Measurements from ENCODE around the gene NRXN3. TPM values are rescaled to one million over a fixed set of nuclear protein-coding genes. Genes with fewer than 3 reads are reported as not detected.

Gene NRXN3
- total RNA-seq, 1 experiment from 2014 or later, result not detected

DNA sequence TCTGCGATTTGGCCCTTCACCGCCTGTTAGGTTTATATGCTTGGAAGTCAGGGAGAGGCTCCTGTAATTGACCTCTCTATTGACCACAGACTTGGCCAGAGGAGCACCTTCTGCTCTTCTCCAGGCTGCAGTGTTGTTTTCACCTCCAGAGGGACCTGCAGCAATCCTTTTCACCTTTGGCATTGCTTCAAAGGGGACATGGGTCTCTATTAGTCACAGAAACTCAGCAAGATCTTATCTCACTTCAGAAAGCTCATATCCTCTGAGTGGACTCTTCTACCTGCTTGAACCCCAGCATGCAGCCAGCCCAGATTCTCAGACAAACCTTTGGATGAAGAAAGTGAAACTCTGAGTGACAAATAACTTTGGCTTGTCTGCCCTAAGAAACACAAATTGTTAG, 339.3 kb downstream of the NRXN3 start:
- ATAC-seq (no peak), DNase-seq (ENCODE audit: low read depth, low spot score) (no peak)
- H2AFZ ChIP-seq (ENCODE audit: low read depth, low read length, poor library complexity, severe bottlenecking), result no peak overlapping the region
- H3K27me3 ChIP-seq (ENCODE audit: insufficient read depth, low read length), result no peaks in the 10 kb centered on the region
- intact Hi-C loops (cut with micrococcal nuclease), result no loop called here
- no peak overlapping the region for H3K4me2 ChIP-seq (ENCODE audit: low read length)
- no peak overlapping the region for H3K9ac ChIP-seq (ENCODE audit: low read length)
- H3K9me2 ChIP-seq (ENCODE audit: insufficient read depth), result no peaks in the 10 kb centered on the region
- H3K4me1 ChIP-seq (ENCODE audit: control insufficient read depth in 1 of 2, insufficient read depth in 2 of 2, low read length in 2 of 2), result no peaks in the 10 kb centered on the region
- no TSS peak for BruUV-seq (replicated peaks)
- H3K9me3 ChIP-seq (ENCODE audit: control insufficient read depth in 1 of 2, insufficient read depth in 1 of 2, low read depth in 1 of 2, low read length in 2 of 2), result no peaks in the 10 kb centered on the region
- RAD21 ChIA-PET (ENCODE audit: low non-redundant PET in 1 of 2, low total read pairs in 2 of 2, uncharacterized antibody in 2 of 2, unreplicated experiment in 2 of 2), result no interaction called here
- no peaks in the 10 kb centered on the region for H3K79me2 ChIP-seq (ENCODE audit: insufficient read depth, low read length)
- TF ChIP-seq ZFX (IDR thresholded peaks at IDR 0.05) (no peak), YY1 (IDR thresholded peaks at IDR 0.05; ENCODE audit: extremely low read depth, insufficient replicate concordance, low read depth, low read length) (no peak), RAD21 (IDR thresholded peaks at IDR 0.05; ENCODE audit: low read depth) (no peak), SIN3A (IDR thresholded peaks at IDR 0.05; ENCODE audit: low read depth) (no peak), POLR2A (IDR thresholded peaks at IDR 0.05; ENCODE audit: borderline replicate concordance, extremely low read depth, insufficient read depth, insufficient read length) (no peak), CBX3 (IDR thresholded peaks at IDR 0.05; ENCODE audit: low read depth) (no peak), EZH2 (IDR thresholded peaks at IDR 0.05) (no peak), JUND (IDR thresholded peaks at IDR 0.05) (no peak), TCF7L2 (IDR thresholded peaks at IDR 0.05; ENCODE audit: borderline replicate concordance, extremely low read depth, insufficient read depth, insufficient read length) (no peak), CEBPB (IDR thresholded peaks at IDR 0.05; ENCODE audit: low read depth) (no peak), FOSL1 (IDR thresholded peaks at IDR 0.05; ENCODE audit: low read depth) (no peak), SRF (IDR thresholded peaks at IDR 0.05; ENCODE audit: low read depth) (no peak), ELF1 (IDR thresholded peaks at IDR 0.05; ENCODE audit: borderline replicate concordance, low read depth) (no peak), ZNF274 (IDR thresholded peaks at IDR 0.05; ENCODE audit: low read depth, low read length) (no peak), SP1 (IDR thresholded peaks at IDR 0.05; ENCODE audit: low read depth) (no peak), EGR1 (IDR thresholded peaks at IDR 0.05; ENCODE audit: low read depth) (no peak)
- TF ChIP-seq, protein P1, sequence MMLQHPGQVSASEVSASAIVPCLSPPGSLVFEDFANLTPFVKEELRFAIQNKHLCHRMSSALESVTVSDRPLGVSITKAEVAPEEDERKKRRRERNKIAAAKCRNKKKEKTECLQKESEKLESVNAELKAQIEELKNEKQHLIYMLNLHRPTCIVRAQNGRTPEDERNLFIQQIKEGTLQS (IDR thresholded peaks at IDR 0.05), result no peak
- TF ChIP-seq, protein P2, sequence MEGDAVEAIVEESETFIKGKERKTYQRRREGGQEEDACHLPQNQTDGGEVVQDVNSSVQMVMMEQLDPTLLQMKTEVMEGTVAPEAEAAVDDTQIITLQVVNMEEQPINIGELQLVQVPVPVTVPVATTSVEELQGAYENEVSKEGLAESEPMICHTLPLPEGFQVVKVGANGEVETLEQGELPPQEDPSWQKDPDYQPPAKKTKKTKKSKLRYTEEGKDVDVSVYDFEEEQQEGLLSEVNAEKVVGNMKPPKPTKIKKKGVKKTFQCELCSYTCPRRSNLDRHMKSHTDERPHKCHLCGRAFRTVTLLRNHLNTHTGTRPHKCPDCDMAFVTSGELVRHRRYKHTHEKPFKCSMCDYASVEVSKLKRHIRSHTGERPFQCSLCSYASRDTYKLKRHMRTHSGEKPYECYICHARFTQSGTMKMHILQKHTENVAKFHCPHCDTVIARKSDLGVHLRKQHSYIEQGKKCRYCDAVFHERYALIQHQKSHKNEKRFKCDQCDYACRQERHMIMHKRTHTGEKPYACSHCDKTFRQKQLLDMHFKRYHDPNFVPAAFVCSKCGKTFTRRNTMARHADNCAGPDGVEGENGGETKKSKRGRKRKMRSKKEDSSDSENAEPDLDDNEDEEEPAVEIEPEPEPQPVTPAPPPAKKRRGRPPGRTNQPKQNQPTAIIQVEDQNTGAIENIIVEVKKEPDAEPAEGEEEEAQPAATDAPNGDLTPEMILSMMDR (IDR thresholded peaks at IDR 0.05 in 2 of 3, conservative IDR thresholded peaks at IDR 0.05 in 1 of 3; ENCODE audit: borderline replicate concordance in 1 of 3, insufficient read depth in 1 of 3, low read depth in 2 of 3, low read length in 2 of 3), result no peak
- TF ChIP-seq, protein P3, sequence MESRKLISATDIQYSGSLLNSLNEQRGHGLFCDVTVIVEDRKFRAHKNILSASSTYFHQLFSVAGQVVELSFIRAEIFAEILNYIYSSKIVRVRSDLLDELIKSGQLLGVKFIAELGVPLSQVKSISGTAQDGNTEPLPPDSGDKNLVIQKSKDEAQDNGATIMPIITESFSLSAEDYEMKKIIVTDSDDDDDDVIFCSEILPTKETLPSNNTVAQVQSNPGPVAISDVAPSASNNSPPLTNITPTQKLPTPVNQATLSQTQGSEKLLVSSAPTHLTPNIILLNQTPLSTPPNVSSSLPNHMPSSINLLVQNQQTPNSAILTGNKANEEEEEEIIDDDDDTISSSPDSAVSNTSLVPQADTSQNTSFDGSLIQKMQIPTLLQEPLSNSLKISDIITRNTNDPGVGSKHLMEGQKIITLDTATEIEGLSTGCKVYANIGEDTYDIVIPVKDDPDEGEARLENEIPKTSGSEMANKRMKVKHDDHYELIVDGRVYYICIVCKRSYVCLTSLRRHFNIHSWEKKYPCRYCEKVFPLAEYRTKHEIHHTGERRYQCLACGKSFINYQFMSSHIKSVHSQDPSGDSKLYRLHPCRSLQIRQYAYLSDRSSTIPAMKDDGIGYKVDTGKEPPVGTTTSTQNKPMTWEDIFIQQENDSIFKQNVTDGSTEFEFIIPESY (IDR thresholded peaks at IDR 0.05; ENCODE audit: extremely low read depth, insufficient replicate concordance, low read length), result no peak
- TF ChIP-seq, protein P4, sequence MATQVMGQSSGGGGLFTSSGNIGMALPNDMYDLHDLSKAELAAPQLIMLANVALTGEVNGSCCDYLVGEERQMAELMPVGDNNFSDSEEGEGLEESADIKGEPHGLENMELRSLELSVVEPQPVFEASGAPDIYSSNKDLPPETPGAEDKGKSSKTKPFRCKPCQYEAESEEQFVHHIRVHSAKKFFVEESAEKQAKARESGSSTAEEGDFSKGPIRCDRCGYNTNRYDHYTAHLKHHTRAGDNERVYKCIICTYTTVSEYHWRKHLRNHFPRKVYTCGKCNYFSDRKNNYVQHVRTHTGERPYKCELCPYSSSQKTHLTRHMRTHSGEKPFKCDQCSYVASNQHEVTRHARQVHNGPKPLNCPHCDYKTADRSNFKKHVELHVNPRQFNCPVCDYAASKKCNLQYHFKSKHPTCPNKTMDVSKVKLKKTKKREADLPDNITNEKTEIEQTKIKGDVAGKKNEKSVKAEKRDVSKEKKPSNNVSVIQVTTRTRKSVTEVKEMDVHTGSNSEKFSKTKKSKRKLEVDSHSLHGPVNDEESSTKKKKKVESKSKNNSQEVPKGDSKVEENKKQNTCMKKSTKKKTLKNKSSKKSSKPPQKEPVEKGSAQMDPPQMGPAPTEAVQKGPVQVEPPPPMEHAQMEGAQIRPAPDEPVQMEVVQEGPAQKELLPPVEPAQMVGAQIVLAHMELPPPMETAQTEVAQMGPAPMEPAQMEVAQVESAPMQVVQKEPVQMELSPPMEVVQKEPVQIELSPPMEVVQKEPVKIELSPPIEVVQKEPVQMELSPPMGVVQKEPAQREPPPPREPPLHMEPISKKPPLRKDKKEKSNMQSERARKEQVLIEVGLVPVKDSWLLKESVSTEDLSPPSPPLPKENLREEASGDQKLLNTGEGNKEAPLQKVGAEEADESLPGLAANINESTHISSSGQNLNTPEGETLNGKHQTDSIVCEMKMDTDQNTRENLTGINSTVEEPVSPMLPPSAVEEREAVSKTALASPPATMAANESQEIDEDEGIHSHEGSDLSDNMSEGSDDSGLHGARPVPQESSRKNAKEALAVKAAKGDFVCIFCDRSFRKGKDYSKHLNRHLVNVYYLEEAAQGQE (IDR thresholded peaks at IDR 0.05; ENCODE audit: low read depth), result no peak
- POLR2A ChIA-PET, result no interaction called here
- no peak overlapping the region for H3K4me3 ChIP-seq (replicated peaks in 1 of 2; ENCODE audit: low read depth in 1 of 2, low read length in 2 of 2)
- no peaks in the 10 kb centered on the region for H4K20me1 ChIP-seq (ENCODE audit: insufficient read depth)
- H3K27ac ChIP-seq (ENCODE audit: low read depth, low read length), result no peak overlapping the region
- CTCF ChIA-PET, result no interaction called here
- H3K36me3 ChIP-seq (ENCODE audit: control insufficient read depth in 1 of 2, insufficient read depth in 2 of 2, low read length in 2 of 2), result no peaks in the 10 kb centered on the region

Measured in HCT116 (cell line).